Measurements from ENCODE around the gene DPM1.

- TF ChIP-seq SUZ12 (IDR thresholded peaks at IDR 0.05; ENCODE audit: extremely low read depth, insufficient read depth, insufficient read length) = no peak
- no peak for TF ChIP-seq YY1 (IDR thresholded peaks at IDR 0.05; ENCODE audit: insufficient read depth, insufficient read length)
Observed at GRCh38 chr20:50903353-50904051, 54.8 kb downstream of the DPM1 start.
